ENCODE measurements around the gene BID.

- no peak for TF ChIP-seq CTCF (IDR thresholded peaks at IDR 0.05)
- TF ChIP-seq EZH2 (IDR thresholded peaks at IDR 0.05) = no peak
Measured at GRCh38 chr22:17803609-17804270, 29.5 kb upstream of the BID start.

All from neural progenitor cell (in vitro differentiated cells).